Stimulated activated naive B cell treated with anti-CD40 and anti-IgM and Interleukin-4, amounts not matched to agents 10 μg/mL and 1 μg/mL and 100 μg/mL, for 72 hours (primary cell): ENCODE results near the gene ACSL3.

Experiments used
- ATAC-seq, 2 donors: fragments of 150-1000 bp; cut with Tn5 transposase; replicated peaks; 2 replicates each; pipeline ENCODE4 v1.10.0; 2021; ENCODE audit warnings: moderate library complexity in 1 of 2
- DNase-seq: peaks from one replicate; pipeline ENCODE4 v3.0.0; 2021
- H3K27ac Mint-ChIP-seq: one replicate; pipeline ENCODE4 v1.8.0; 2022; ENCODE audit warnings: mild to moderate bottlenecking, mixed read lengths
- H3K27me3 Mint-ChIP-seq, 2 donors: one replicate each; pipeline ENCODE4 v1.8.0; 2022; ENCODE audit warnings: mixed read lengths in 2 of 2
- H3K36me3 Mint-ChIP-seq, 2 donors: one replicate each; pipeline ENCODE4 v1.8.0; 2022; ENCODE audit warnings: mixed read lengths in 2 of 2, mild to moderate bottlenecking in 1 of 2
- H3K4me1 Mint-ChIP-seq, 2 donors: one replicate each; pipeline ENCODE4 v1.8.0; 2022; ENCODE audit warnings: mixed read lengths in 2 of 2, mild to moderate bottlenecking in 1 of 2
- H3K4me3 Mint-ChIP-seq, 2 donors: one replicate each; pipeline ENCODE4 v1.8.0; 2022; ENCODE audit warnings: mild to moderate bottlenecking in 2 of 2, mixed read lengths in 2 of 2, moderate library complexity in 1 of 2
- H3K9me3 Mint-ChIP-seq, 2 donors: one replicate each; pipeline ENCODE4 v1.8.0; 2022; ENCODE audit warnings: mixed read lengths in 2 of 2, mild to moderate bottlenecking in 1 of 2

Gene ACSL3

GRCh38 chr2:222942561-222942960, 81.7 kb downstream of the ACSL3 start:
- no peak for ATAC-seq
- peaks cover 17 to 22% of the 10 kb centered on the region in 2 donors for H3K36me3 Mint-ChIP-seq
- H3K27me3 Mint-ChIP-seq, result no peaks in the 10 kb centered on the region
- no peak overlapping the region for H3K4me3 Mint-ChIP-seq
- no peak for DNase-seq
- peaks cover 4 to 5% of the 10 kb centered on the region in 2 donors for H3K9me3 Mint-ChIP-seq
- H3K4me1 Mint-ChIP-seq, result peaks cover 5 to 16% of the 10 kb centered on the region in 2 donors
- no peak overlapping the region for H3K27ac Mint-ChIP-seq

GRCh38 chr2:222942977-222943376, 82.1 kb downstream of the ACSL3 start:
- no peak overlapping the region for H3K4me3 Mint-ChIP-seq
- ATAC-seq, result no peak
- no peak for DNase-seq
- H3K27me3 Mint-ChIP-seq, result no peaks in the 10 kb centered on the region
- peaks cover 0 to 2% of the 10 kb centered on the region in 2 donors for H3K9me3 Mint-ChIP-seq
- no peak overlapping the region for H3K27ac Mint-ChIP-seq
- peaks cover 14 to 18% of the 10 kb centered on the region in 2 donors for H3K36me3 Mint-ChIP-seq
- H3K4me1 Mint-ChIP-seq, result peaks cover 5 to 16% of the 10 kb centered on the region in 2 donors

- DNase-seq (no peak), ATAC-seq (peak; percentile 69 to 75)
- H3K4me3 Mint-ChIP-seq, result no peak overlapping the region
- H3K36me3 Mint-ChIP-seq, result peaks cover 12 to 16% of the 10 kb centered on the region in 2 donors
- H3K4me1 Mint-ChIP-seq, result peaks cover 5 to 16% of the 10 kb centered on the region in 2 donors
- H3K27me3 Mint-ChIP-seq, result no peaks in the 10 kb centered on the region
- H3K27ac Mint-ChIP-seq, result no peak overlapping the region
- H3K9me3 Mint-ChIP-seq, result peaks cover 0 to 2% of the 10 kb centered on the region in 2 donors
Observed at GRCh38 chr2:222943820-222944219, 83.0 kb downstream of the ACSL3 start.

- H3K4me3 Mint-ChIP-seq, result no peak overlapping the region
- no peaks in the 10 kb centered on the region for H3K27me3 Mint-ChIP-seq
- DNase-seq (no peak), ATAC-seq (no peak)
- peaks cover 7 to 10% of the 10 kb centered on the region in 2 donors for H3K36me3 Mint-ChIP-seq
- no peak overlapping the region for H3K27ac Mint-ChIP-seq
- H3K9me3 Mint-ChIP-seq, result no peaks in the 10 kb centered on the region
- H3K4me1 Mint-ChIP-seq, result peaks cover 5 to 16% of the 10 kb centered on the region in 2 donors
Observed at GRCh38 chr2:222944552-222944951, 83.7 kb downstream of the ACSL3 start.

GRCh38 chr2:222944971-222945740, 84.3 kb downstream of the ACSL3 start:
- H3K4me3 Mint-ChIP-seq, result no peak overlapping the region
- H3K27ac Mint-ChIP-seq, result no peak overlapping the region
- ATAC-seq (no peak), DNase-seq (no peak)
- H3K4me1 Mint-ChIP-seq, result peaks cover 5 to 16% of the 10 kb centered on the region in 2 donors
- H3K9me3 Mint-ChIP-seq, result no peaks in the 10 kb centered on the region
- peaks cover 7% of the 10 kb centered on the region in 2 donors for H3K36me3 Mint-ChIP-seq
- H3K27me3 Mint-ChIP-seq, result no peaks in the 10 kb centered on the region

- Mint-ChIP-seq H3K9me3 (no peaks in the 10 kb centered on the region), H3K36me3 (peaks cover 7% of the 10 kb centered on the region in 2 donors), H3K4me3 (no peak overlapping the region), H3K27me3 (no peaks in the 10 kb centered on the region), H3K4me1 (peaks cover 5 to 16% of the 10 kb centered on the region in 2 donors), H3K27ac (no peak overlapping the region)
- ATAC-seq (no peak), DNase-seq (no peak)
Observed at GRCh38 chr2:222945887-222946286, 85.1 kb downstream of the ACSL3 start.

GRCh38 chr2:222946700-222947287, 86.0 kb downstream of the ACSL3 start:
- DNase-seq (no peak), ATAC-seq (no peak)
- no peaks in the 10 kb centered on the region for H3K9me3 Mint-ChIP-seq
- no peaks in the 10 kb centered on the region for H3K27me3 Mint-ChIP-seq
- peaks cover 5 to 16% of the 10 kb centered on the region in 2 donors for H3K4me1 Mint-ChIP-seq
- no peak overlapping the region for H3K4me3 Mint-ChIP-seq
- peaks cover 2 to 3% of the 10 kb centered on the region in 2 donors for H3K36me3 Mint-ChIP-seq
- no peak overlapping the region for H3K27ac Mint-ChIP-seq

- H3K4me1 Mint-ChIP-seq, result peaks cover under 1 to 1% of the 10 kb centered on the region in 2 donors
- DNase-seq (no peak), ATAC-seq (no peak)
- no peak overlapping the region for H3K4me3 Mint-ChIP-seq
- peaks cover 0 to 3% of the 10 kb centered on the region in 2 donors for H3K9me3 Mint-ChIP-seq
- H3K27me3 Mint-ChIP-seq, result peaks cover under 1 to 4% of the 10 kb centered on the region in 2 donors
- H3K36me3 Mint-ChIP-seq, result peaks cover 0 to 3% of the 10 kb centered on the region in 2 donors
- no peak overlapping the region for H3K27ac Mint-ChIP-seq
Observed at GRCh38 chr2:222949073-222949472, 88.2 kb downstream of the ACSL3 start.

GRCh38 chr2:222949690-222950323, 89.0 kb downstream of the ACSL3 start:
- Mint-ChIP-seq H3K4me1 (no peaks in the 10 kb centered on the region), H3K9me3 (peaks cover 0 to 3% of the 10 kb centered on the region in 2 donors), H3K36me3 (peaks cover 0 to 3% of the 10 kb centered on the region in 2 donors), H3K27me3 (peaks cover 5 to 10% of the 10 kb centered on the region in 2 donors), H3K27ac (no peak overlapping the region), H3K4me3 (no peak overlapping the region)
- ATAC-seq (no peak), DNase-seq (no peak)

GRCh38 chr2:222950638-222951285, 89.9 kb downstream of the ACSL3 start:
- H3K9me3 Mint-ChIP-seq, result peaks cover 0 to 3% of the 10 kb centered on the region in 2 donors
- H3K27ac Mint-ChIP-seq, result no peak overlapping the region
- DNase-seq (no peak), ATAC-seq (no peak)
- H3K4me3 Mint-ChIP-seq, result no peak overlapping the region
- no peaks in the 10 kb centered on the region for H3K4me1 Mint-ChIP-seq
- H3K27me3 Mint-ChIP-seq, result peaks cover 5 to 10% of the 10 kb centered on the region in 2 donors
- H3K36me3 Mint-ChIP-seq, result peaks cover 0 to 3% of the 10 kb centered on the region in 2 donors

GRCh38 chr2:222952204-222952603, 91.4 kb downstream of the ACSL3 start:
- H3K9me3 Mint-ChIP-seq, result peaks cover 0 to 3% of the 10 kb centered on the region in 2 donors
- H3K4me1 Mint-ChIP-seq, result no peaks in the 10 kb centered on the region
- H3K4me3 Mint-ChIP-seq, result no peak overlapping the region
- H3K27me3 Mint-ChIP-seq, result peaks cover 5 to 10% of the 10 kb centered on the region in 2 donors
- DNase-seq, result no peak
- H3K36me3 Mint-ChIP-seq, result peaks cover 0 to 3% of the 10 kb centered on the region in 2 donors
- ATAC-seq, result no peak
- H3K27ac Mint-ChIP-seq, result no peak overlapping the region

GRCh38 chr2:222955008-222955407, 94.2 kb downstream of the ACSL3 start:
- H3K27me3 Mint-ChIP-seq, result peaks cover 12 to 16% of the 10 kb centered on the region in 2 donors
- DNase-seq (no peak), ATAC-seq (no peak)
- H3K27ac Mint-ChIP-seq, result no peak overlapping the region
- H3K9me3 Mint-ChIP-seq, result peaks cover 0 to 3% of the 10 kb centered on the region in 2 donors
- H3K4me3 Mint-ChIP-seq, result no peak overlapping the region
- H3K36me3 Mint-ChIP-seq, result peaks cover 0 to 3% of the 10 kb centered on the region in 2 donors
- H3K4me1 Mint-ChIP-seq, result peaks cover 0 to 4% of the 10 kb centered on the region in 2 donors

GRCh38 chr2:222959358-222959757, 98.5 kb downstream of the ACSL3 start:
- ATAC-seq, result no peak
- Mint-ChIP-seq H3K27me3 (peaks cover 29 to 32% of the 10 kb centered on the region in 2 donors), H3K9me3 (peaks cover 0 to 3% of the 10 kb centered on the region in 2 donors), H3K4me1 (peaks cover 0 to 7% of the 10 kb centered on the region in 2 donors), H3K4me3 (no peak overlapping the region), H3K36me3 (no peaks in the 10 kb centered on the region), H3K27ac (no peak overlapping the region)
- DNase-seq, result no peak

GRCh38 chr2:222960126-222960525, 99.3 kb downstream of the ACSL3 start:
- Mint-ChIP-seq H3K36me3 (no peaks in the 10 kb centered on the region), H3K9me3 (peaks cover 0 to 3% of the 10 kb centered on the region in 2 donors), H3K4me1 (peaks cover 0 to 7% of the 10 kb centered on the region in 2 donors), H3K27ac (no peak overlapping the region), H3K27me3 (peaks cover 26 to 31% of the 10 kb centered on the region in 2 donors), H3K4me3 (no peak overlapping the region)
- DNase-seq (peak; percentile 13), ATAC-seq (peak; percentile 76 to 98)
